DMS114 treated with DMSO at 0.1 percent for 48 hours (cell line): Measurements from ENCODE around the gene S100A11.

Experiments used
- DNase-seq: peaks from one replicate; lab custom pipeline; 2025; ENCODE audit not compliant: unreplicated experiment; lab: John Stamatoyannopoulos, UW

S100A11 gene

DNA sequence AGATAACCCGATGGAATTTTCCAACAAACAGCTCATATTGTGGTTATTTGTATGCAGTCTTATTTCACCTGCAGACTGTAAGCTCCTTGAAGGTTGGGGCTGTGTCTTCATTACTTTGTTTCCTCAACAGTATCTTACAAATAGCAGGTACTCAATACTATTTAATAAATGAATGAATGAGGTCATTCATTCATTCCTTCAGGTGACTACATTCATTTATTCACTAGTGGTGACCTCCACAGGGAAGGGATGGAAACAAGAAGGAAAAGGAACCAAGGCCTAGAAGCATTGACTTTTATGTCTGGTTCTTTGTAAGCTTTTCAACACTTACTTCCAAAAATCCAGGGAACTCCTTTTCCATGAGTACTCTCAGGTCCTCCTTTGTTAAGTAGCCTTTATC lies 51.0 kb downstream of the S100A11 start:
- no peak for DNase-seq

GRCh38 chr1:151985270-151985669 lies 51.5 kb downstream of the S100A11 start:
- no peak for DNase-seq

DNA sequence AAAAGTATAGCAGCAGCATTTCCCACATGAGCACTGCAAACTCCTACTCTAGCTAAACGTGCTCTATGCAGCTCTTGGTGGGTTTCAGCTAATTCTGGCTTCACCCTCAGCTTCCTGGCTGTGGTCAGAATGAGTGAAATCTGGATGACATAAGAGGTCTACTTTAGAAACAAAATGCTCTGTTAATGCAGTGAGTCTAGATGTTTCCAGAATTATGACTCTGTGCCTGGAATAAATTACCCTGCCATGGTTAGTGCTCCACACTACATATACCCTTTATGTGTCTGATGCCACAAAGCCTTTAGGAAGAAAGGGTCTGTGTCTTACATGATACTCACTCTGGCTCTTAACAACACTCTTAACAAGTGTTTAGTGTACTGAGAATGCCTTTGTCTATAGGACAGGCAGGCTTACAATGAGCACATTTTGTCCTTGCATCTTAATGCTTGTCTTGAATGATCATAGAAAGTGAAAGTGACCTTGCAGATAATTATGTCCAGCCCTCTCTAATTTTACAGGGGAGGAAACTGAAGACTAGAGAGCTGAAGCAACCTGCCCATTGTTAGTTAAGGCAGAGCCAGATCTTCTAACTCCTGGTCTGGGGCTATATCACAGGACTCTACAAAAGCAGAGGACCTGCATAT lies 52.4 kb downstream of the S100A11 start:
- DNase-seq, result no peak
